K562 (cell line): Measurements from ENCODE around the gene GPC1. TPM values are rescaled to one million over a fixed set of nuclear protein-coding genes. Genes with fewer than 3 reads are reported as not detected.

ENCODE experiments used
- ARNT ChIP-seq, 2 experiments: fragments of 450-650 bp; IDR thresholded peaks; 2 replicates each; pipeline ENCODE4 v1.6.1; 2016; ENCODE audit warnings: mild to moderate bottlenecking in 1 of 2
- CREBBP ChIP-seq: IDR thresholded peaks from one replicate; pipeline ENCODE4 v1.6.1; 2012; ENCODE audit warnings: low read depth, mild to moderate bottlenecking, control low read depth, inconsistent platforms, low read length
- DNMT1 ChIP-seq: fragments of 450-650 bp; IDR thresholded peaks from 2 replicates; pipeline ENCODE4 v1.6.1; 2016; ENCODE audit warnings: antibody characterized with exemption, mild to moderate bottlenecking
- FOXJ3 ChIP-seq: sonication (generic); formaldehyde crosslinking; IDR thresholded peaks from 2 replicates; pipeline ENCODE4 v1.4.0; 2020; ENCODE audit warnings: mild to moderate bottlenecking, missing genetic modification reagents
- HEY1 ChIP-seq: fragments of 250-450 bp; sonication (Bioruptor Pico); IDR thresholded peaks from 2 replicates; pipeline ENCODE4 v1.5.0; 2020; ENCODE audit warnings: mild to moderate bottlenecking, moderate library complexity, borderline replicate concordance
- ILK ChIP-seq: fragments of 450-650 bp; IDR thresholded peaks from 2 replicates; pipeline ENCODE4 v1.6.1; 2016; ENCODE audit warnings: missing genetic modification characterization, low read depth, mild to moderate bottlenecking, missing compliant biosample characterization, moderate library complexity, borderline replicate concordance
- NR4A1 ChIP-seq, 2 experiments: fragments of 250-450 bp in 1 of 2; fragments of 450-650 bp in 1 of 2; sonication (Bioruptor Pico) in 1 of 2; IDR thresholded peaks; 2 replicates each; pipeline versions ENCODE4 v1.4.0 to v1.6.1; 2016 to 2020; ENCODE audit warnings: mild to moderate bottlenecking in 2 of 2, missing compliant biosample characterization in 1 of 2, missing genetic modification characterization in 1 of 2, moderate library complexity in 1 of 2
- PHF8 ChIP-seq: fragments of 200-600 bp; sonication (generic); IDR thresholded peaks from 2 replicates; pipeline ENCODE4 v1.6.1; 2012; ENCODE audit warnings: mixed run types, mild to moderate bottlenecking, inconsistent platforms, low read length, moderate library complexity, borderline replicate concordance
- PRMT5 ChIP-seq: sonication (generic); formaldehyde crosslinking; IDR thresholded peaks from 2 replicates; pipeline ENCODE4 v1.5.0; 2020; ENCODE audit warnings: missing genetic modification reagents
- TGIF2 ChIP-seq: sonication (generic); formaldehyde crosslinking; IDR thresholded peaks from 2 replicates; pipeline ENCODE4 v1.8.1; 2022; ENCODE audit warnings: mild to moderate bottlenecking, missing genetic modification reagents, moderate library complexity
- ZNF143 ChIP-seq: sonication (generic); formaldehyde crosslinking; IDR thresholded peaks from 2 replicates; pipeline ENCODE4 v1.9.0; 2022; ENCODE audit warnings: mild to moderate bottlenecking, missing genetic modification reagents
- ZNF324 ChIP-seq: fragments of 250-450 bp; sonication (Bioruptor Pico); IDR thresholded peaks from 2 replicates; pipeline ENCODE4 v1.4.0; 2020; ENCODE audit warnings: mild to moderate bottlenecking
- ZNF764 ChIP-seq: fragments of 250-450 bp; sonication (Bioruptor Pico); IDR thresholded peaks from 2 replicates; pipeline ENCODE4 v1.4.0; 2020; ENCODE audit warnings: low read depth, mild to moderate bottlenecking, moderate library complexity
- ZNF780A ChIP-seq: fragments of 250-450 bp; sonication (Bioruptor Pico); IDR thresholded peaks from 2 replicates; pipeline ENCODE4 v1.5.0; 2021; ENCODE audit warnings: mild to moderate bottlenecking
- polyA plus RNA-seq, 8 experiments: library from polyadenylated mRNA; depleted of rRNA in 4 of 8; stranded (reverse) in 5 of 8; unstranded in 3 of 8; fragments of >200 nt; fragmentation: Nextera tagmentation in 2 of 8; fragmentation: Illumina TruSeq in 1 of 8; extraction: Ambion mirVana in 2 of 8; extraction: Trizol in 1 of 8; gene quantifications; 2 replicates each; pipeline versions ENCODE4 v1.2.1 to v1.2.3, GENCODE V29; 2011 to 2014; ENCODE audit warnings: inconsistent platforms in 1 of 8, missing spikeins in 1 of 8
- total RNA-seq, 7 experiments: library from RNA; depleted of rRNA in 6 of 7; stranded (reverse); fragments of >200 nt in 6 of 7; fragmentation: Illumina TruSeq in 2 of 7; extraction: Trizol in 2 of 7; gene quantifications; 2 replicates each; pipeline versions ENCODE4 v1.2.1 to v1.2.3, GENCODE V29; 2011 to 2021; ENCODE audit warnings: low replicate concordance in 1 of 7
- TF ChIP-seq, protein P1 (sequence below): sonication (generic); formaldehyde crosslinking; IDR thresholded peaks from 2 replicates; pipeline ENCODE4 v1.8.0; 2022; ENCODE audit warnings: missing genetic modification reagents, mild to moderate bottlenecking, borderline replicate concordance
- TF ChIP-seq, protein P2 (sequence below): fragments of 250-450 bp; sonication (Bioruptor Pico); IDR thresholded peaks from 2 replicates; pipeline ENCODE4 v1.4.0; 2020
- TF ChIP-seq, protein P3 (sequence below): fragments of 200-800 bp; sonication (Bioruptor generic); IDR thresholded peaks from 2 replicates; pipeline ENCODE4 v1.6.1; 2017; ENCODE audit warnings: missing genetic modification characterization, missing compliant biosample characterization

GPC1 gene
- total and polyA plus RNA-seq, 9 of the 15 experiments (the other 6 are each of a cell fraction or from before 2014, with no cell fraction given): 0.07 to 0.82 (median 0.14) TPM; not detected in 3

DNA sequence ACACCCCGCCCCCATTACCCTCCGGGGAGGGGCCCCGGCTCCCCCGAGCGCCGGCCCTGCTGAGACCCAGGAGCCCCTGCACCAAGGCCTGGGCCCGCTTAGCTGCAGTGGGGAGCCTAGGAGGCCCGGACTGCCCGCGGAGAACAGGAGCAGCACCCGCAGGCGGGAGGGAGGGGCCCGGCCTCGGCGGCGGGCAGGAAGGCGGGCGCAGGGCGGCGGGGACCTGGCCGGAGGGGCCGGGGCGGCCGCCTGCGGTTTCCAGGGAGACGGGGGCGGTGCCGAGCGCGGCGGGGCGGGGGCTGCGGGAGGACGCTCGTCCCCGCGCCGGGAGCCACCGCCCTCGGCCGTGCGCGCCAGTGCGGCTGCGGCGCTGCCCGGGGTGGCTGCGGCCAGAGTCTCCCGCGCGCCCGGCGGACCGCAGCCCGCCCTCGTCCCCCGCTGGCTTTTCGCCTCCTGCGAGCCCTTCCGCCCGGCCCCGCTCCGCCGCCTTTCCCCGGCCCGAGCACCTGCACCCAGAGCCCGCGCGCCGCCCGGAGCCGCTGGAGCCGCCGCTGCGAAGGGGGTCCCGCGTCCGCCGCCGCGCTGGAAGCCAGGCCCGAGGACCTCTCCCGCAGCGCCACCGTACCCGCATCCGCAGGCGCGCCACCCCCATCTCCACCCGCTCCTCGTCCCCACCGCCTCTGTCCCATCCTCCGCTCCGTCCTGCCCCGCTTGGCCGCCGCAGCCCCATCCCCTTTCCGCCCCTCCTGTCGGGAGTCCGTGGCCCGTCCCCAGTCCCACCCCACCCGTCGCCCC, 17.2 kb downstream of the GPC1 start (continued):
- TF ChIP-seq, protein P1, sequence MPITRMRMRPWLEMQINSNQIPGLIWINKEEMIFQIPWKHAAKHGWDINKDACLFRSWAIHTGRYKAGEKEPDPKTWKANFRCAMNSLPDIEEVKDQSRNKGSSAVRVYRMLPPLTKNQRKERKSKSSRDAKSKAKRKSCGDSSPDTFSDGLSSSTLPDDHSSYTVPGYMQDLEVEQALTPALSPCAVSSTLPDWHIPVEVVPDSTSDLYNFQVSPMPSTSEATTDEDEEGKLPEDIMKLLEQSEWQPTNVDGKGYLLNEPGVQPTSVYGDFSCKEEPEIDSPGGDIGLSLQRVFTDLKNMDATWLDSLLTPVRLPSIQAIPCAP (CRISPR knock-in tag): no peak
- TF ChIP-seq, protein P2, sequence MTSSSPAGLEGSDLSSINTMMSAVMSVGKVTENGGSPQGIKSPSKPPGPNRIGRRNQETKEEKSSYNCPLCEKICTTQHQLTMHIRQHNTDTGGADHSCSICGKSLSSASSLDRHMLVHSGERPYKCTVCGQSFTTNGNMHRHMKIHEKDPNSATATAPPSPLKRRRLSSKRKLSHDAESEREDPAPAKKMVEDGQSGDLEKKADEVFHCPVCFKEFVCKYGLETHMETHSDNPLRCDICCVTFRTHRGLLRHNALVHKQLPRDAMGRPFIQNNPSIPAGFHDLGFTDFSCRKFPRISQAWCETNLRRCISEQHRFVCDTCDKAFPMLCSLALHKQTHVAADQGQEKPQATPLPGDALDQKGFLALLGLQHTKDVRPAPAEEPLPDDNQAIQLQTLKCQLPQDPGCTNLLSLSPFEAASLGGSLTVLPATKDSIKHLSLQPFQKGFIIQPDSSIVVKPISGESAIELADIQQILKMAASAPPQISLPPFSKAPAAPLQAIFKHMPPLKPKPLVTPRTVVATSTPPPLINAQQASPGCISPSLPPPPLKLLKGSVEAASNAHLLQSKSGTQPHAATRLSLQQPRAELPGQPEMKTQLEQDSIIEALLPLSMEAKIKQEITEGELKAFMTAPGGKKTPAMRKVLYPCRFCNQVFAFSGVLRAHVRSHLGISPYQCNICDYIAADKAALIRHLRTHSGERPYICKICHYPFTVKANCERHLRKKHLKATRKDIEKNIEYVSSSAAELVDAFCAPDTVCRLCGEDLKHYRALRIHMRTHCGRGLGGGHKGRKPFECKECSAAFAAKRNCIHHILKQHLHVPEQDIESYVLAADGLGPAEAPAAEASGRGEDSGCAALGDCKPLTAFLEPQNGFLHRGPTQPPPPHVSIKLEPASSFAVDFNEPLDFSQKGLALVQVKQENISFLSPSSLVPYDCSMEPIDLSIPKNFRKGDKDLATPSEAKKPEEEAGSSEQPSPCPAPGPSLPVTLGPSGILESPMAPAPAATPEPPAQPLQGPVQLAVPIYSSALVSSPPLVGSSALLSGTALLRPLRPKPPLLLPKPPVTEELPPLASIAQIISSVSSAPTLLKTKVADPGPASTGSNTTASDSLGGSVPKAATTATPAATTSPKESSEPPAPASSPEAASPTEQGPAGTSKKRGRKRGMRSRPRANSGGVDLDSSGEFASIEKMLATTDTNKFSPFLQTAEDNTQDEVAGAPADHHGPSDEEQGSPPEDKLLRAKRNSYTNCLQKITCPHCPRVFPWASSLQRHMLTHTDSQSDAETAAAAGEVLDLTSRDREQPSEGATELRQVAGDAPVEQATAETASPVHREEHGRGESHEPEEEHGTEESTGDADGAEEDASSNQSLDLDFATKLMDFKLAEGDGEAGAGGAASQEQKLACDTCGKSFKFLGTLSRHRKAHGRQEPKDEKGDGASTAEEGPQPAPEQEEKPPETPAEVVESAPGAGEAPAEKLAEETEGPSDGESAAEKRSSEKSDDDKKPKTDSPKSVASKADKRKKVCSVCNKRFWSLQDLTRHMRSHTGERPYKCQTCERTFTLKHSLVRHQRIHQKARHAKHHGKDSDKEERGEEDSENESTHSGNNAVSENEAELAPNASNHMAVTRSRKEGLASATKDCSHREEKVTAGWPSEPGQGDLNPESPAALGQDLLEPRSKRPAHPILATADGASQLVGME (CRISPR knock-in tag): no peak
- TF ChIP-seq PRMT5 (CRISPR knock-in tag) (no peak), PHF8 (peak; percentile 17; the same call in 1 of the 2 replicates), CREBBP (no peak), FOXJ3 (no peak), ZNF324 (CRISPR knock-in tag) (no peak), ARNT (IDR thresholded peaks at IDR 0.05) (no peak), ILK (tag) (no peak), HEY1 (no peak), TGIF2 (CRISPR knock-in tag) (no peak), ZNF143 (CRISPR knock-in tag) (no peak), NR4A1 (CRISPR knock-in tag; IDR thresholded peaks at IDR 0.05) (no peak), NR4A1 (tag; IDR thresholded peaks at IDR 0.05) (no peak), ZNF764 (CRISPR knock-in tag) (no peak), DNMT1 (no peak), ZNF780A (CRISPR knock-in tag) (no peak)
- TF ChIP-seq, protein P3, sequence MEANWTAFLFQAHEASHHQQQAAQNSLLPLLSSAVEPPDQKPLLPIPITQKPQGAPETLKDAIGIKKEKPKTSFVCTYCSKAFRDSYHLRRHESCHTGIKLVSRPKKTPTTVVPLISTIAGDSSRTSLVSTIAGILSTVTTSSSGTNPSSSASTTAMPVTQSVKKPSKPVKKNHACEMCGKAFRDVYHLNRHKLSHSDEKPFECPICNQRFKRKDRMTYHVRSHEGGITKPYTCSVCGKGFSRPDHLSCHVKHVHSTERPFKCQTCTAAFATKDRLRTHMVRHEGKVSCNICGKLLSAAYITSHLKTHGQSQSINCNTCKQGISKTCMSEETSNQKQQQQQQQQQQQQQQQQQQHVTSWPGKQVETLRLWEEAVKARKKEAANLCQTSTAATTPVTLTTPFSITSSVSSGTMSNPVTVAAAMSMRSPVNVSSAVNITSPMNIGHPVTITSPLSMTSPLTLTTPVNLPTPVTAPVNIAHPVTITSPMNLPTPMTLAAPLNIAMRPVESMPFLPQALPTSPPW (CRISPR knock-in tag): peak; percentile 36; the same call in 1 of the 2 replicates
